Measurements from ENCODE around the gene INTS2.
"Not testable (repeated sequence)": the region's sequence is repeated elsewhere in the genome, so short reads cannot be mapped to it uniquely, and the experiment has no call there.

Gene INTS2

DNA sequence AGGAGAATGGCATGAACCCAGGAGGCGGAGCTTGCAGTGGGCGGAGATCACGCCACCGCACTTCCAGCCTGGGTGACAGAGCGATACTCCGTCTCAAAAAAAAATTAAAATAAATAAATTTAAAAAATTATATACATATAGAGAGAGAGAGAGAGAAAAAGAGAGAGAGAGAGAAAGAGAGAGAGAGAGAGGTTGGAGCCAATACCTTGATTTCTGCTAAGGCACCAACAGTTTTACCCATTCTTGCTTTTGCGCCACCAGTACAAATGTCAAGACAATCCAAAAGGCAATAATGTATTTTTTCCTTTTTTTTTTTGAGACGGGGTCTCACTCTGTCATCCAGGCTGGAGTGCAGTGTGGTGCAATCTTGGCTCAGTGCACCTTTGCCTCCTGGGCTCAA is 81.7 kb downstream of the INTS2 start:
- no peak for DNase-seq

DNA sequence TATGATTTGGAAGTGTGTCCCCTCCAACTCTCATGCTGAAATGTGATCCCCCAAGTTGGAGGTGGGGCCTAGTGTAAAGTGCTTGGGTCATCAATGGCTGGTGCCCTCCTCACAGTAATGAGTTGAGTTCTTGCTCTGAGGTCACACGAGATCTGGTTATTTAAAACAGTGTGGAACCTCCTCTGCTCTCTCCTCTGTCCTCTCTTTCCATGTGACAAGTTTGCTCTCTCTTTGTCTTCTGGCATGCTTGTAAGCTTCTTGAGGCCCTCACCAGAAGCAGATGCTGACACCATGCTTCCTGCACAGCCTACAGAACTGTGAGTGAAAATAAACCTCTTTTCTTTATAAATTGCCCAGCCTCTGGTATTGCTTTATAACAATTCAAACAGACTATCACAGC is 84.3 kb downstream of the INTS2 start:
- no peak for DNase-seq

DNA sequence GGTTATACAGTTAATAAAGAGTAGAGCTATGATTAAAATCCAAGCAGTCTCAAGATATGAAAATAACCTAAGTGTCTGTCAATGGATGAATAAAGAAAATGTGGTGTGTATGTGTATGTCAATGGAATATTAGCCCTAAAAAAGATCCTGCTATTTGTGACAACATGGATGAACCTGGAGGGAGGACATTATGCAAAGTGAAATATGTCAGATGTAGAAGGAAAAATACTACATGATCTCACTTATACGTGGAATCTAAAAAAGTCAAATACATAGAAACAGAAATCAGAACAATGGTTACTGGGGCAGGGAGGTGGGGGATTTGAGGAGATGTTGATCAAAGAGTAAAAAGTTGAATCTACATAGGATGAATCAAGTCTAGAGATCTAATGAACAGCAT is 84.9 kb downstream of the INTS2 start:
- no peak for DNase-seq

DNA sequence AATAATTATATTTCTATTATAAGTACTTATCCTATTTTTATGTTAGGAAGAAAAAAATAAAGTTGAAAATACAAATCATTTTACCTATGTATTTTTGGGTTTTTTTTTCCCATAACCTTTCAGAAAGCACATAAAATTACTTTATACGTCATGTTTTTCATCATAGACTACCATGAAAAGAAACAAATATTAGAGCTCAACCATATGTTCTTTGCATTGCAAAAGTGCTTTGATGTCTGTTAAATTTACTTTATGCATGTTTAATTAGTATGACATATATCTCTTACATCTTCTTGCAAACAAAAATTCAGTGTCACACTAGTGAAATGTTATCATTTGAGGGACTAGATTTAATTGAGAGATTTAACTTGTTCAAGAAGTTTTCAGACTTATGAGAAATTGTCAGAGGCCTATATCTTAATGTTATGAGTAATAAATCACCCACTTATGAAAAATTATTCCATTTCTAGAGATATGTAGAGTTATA is 88.4 kb downstream of the INTS2 start:
- no peak for DNase-seq

DNA sequence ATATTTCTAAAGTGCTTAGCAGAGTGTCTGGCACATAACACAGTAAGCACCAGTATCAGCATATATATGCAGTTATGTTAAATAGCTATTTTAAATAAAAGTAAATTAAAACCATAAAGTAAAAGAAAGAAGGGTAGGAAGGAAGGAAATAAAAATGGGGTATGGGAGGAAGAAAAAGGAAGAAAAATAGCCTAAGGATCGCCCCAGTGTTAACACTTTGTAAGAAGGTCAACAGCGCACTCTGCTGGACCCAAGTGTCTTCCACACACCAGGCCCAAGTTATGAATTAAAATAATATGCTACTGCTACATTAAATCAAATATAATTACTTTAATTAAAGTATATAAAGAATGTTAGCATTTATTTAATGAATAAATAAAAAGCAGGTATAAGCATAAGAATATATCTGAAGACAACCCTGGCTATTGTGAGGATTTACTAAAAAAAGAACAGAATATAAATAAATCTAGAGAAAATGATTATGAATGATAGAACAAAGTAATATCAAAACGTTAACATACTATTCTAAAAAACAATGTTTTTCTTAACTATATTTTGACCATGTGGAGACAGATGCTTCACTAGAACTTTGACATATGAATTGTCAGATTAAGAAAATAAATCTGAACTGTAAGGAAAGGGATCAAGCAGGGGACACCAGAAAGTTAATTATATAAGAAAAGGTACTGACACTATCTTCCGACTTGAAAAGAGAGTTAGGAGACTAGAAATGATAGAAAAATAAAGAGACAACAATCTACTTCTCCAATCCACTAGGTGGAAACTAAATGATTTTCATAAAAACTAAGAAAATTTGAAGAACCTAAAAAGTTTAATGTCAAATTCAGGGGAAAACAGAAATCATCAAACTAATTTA is 90.4 kb downstream of the INTS2 start:
- DNase-seq: no peak

DNA sequence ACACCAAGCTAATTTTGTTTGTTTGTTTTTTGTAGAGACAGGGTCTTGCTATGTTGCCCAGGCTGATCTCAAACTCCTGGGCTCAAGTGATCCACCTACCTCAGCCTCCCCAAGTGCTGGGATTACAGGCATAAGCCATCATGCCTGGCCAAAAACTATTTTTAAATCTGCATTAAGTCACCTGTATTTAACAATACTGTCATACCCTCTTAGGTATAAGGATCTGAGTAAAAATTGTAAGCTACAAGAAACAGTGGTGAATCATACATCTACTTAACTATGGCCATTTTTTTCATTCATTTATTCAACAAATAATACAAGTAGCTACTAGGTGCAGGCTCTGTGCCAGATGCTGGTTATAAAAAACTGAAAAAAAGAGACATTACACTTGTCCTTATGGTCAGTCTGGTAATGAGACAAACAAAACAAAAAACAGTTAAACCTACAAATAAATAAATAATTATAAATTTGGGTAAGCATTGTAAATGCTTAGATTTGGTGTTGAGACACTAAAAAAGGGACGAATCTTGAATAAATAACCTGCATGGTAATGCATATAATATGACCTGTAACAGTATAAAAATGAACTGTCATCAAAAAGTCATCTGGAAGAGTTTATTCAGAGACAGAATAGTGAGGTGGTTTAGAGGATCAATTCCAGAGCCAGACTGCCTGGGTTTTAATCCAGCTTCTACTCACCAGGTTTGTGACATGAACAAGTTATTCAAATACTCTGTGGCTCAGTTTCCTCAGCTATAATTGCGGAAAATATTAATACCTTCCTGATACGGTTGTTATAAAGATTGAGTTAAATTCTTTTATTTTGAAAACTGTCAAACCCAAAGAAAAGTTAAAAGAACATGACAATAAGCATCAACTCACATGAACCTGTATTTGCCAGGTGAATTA is 91.3 kb downstream of the INTS2 start:
- no peak for DNase-seq

DNA sequence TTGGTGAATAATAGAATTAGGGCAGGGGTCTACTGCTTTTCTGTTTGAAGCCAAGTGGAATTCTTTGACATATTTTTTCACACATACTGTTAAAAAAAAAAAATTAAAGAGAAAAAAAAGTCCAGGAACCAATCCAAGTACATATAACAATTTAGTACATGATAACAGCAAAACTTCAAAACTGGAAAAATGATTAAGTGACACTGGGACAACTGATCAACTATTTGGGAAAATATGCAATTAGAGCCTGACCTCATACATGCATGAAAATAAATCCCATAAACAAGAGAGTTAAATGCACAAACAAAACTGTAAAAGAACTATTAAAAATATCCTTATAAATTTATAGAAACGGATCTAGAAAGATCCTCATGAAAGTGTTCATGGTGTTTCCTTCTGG is 92.2 kb downstream of the INTS2 start:
- DNase-seq: no peak

DNA sequence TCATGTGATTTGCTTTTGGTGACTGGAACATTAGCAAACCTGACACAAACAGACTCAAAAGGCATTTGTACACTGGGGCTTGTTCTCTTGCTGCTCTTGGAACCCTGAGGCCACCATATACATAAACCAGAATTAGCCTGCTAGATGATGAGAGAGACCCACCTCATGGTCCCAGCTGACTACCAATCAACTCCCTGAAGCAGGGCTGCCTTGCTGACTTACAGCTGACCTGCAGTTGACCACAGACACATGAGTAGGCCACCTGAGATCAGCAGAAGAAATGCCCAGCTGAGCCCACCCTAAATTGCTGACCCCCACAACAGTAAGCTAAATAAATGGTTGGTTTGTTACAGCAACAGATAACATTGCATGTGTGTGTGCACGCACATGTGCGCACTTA is 93.2 kb downstream of the INTS2 start:
- DNase-seq: no peak

DNA sequence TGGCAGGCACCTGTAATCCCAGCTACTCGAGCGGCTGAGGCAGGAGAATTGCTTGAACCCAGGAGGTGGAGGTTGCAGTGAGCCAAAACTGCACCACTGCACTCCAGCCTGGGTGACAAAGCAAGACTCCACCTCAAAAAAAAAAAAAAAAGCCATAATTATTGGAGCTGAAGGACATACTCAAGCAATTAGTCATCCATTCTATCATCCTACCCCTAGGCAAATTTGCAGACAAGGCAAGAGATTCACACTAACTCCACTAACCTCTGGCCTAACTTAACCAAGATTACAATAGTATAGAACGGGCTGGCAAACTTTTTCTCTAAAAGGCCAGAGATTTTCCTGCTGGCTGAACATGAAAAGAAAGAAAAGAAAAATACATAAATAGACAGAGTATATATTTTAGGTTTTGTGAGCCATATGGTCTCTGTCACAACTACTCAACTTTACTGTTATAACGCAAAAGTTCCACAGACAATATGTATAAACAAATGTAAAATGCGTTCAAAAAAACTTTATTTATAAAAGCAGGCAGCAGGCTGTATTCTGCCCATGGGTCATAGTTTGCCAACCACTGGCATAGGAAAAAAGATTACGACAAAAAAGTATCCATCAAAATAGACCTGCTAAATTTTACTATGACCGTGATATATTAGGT is 94.1 kb downstream of the INTS2 start:
- DNase-seq: no peak

DNA sequence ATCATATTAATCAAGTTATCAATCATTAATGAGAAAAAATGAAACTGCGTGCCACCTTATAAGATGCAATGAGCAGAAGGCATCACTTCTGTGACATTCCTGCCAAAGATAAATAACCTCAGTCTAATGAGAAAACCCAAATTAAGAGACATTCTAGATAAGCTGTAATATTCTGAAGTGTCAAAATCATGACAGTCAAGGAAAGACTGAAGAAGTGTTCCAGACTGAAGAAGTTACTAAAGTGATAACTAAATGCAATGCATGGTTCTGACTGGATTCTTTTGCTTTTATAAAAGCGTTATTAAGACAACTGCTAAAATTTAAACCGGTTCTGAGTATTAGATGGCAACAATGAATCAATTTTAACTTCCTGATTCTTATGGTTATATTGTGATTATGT is 95.3 kb downstream of the INTS2 start:
- DNase-seq: no peak

DNA sequence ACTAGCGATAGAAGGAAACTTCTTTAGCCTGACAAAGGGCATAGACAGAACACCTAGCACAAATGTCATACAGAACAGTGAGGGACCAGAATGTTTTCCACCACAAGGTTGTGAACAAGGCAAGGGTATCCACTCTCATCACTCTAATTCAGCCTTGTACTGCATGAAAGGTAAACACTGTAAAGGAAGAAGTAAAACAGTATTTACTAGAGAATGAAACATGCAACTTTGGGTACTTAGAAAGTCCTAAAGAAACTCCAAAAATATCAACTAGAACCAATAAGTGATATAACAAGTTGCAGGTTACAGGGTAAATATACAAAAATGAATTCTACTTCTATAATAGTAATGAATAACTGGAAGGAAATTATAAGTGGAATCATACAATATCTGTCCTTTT is 96.7 kb downstream of the INTS2 start:
- DNase-seq: no peak

DNA sequence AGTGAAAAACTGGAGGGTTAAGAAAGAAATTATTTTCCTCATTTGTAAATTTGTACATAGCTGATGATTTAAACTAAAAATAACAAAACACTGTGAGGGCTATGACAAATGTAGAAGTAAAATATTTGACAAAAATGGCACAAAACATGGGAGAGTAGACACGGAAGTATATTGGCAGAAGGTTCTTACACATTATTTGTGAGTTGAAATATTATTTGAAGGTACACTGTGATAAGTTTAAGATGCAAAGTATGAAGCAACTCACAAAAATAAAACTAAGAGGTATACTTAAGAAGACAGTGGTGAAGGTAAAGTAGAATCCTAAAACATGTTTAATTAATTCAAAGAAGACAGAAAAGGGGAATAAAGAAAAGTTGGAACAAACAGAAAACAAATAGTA is 99.1 kb downstream of the INTS2 start:
- DNase-seq: no peak

DNA sequence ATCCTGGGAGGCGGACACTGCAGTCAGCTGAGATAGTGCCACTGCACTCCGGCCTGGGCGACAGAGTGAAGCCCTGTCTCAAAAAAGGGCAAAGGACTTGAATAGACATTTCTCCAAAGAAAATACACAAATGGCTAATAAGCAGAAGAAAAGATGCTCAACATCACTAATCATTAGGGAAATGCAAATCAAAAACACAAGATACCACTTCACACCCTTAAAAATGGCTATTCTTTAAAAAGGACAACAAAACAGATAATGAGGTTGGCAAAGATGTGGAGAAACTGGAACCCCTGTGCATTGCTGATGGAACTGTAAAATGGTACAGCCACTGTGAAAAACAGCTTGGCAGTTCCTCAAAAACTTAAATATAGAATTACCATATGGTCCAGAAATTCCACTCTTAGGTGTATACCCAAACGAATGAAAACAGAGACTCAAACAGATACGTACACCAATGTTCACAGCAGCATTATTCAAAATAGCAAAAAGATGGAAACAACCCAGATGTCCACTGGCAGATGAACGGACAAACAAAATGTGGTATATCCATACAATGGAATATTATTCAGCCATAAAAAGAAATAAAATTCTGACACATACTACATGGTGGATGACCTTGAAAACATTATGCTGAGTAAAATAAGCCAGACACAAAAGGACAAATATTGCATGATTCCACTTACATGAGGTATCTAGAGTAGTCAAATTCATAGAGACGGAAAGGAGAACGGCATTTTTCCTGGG is 100.0 kb downstream of the INTS2 start:
- DNase-seq: no peak

DNA sequence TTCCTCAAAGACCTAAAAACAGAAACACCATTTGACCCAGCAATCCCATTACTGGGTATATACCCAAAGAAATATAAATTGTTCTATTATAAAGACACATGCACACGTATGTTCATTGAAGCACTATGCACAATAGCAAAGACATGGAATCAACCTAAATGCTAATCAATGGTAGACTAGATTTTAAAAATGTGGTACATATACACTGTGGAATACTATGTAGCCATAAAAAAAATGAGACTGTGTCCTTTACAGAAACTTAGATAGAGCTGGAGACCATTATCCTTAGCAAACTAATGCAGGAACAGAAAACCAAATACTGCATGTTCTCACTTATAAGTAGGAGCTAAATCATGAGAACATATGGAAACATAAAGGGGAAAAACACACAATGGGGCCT is 100.9 kb downstream of the INTS2 start:
- not testable (repeated sequence) for DNase-seq

DNA sequence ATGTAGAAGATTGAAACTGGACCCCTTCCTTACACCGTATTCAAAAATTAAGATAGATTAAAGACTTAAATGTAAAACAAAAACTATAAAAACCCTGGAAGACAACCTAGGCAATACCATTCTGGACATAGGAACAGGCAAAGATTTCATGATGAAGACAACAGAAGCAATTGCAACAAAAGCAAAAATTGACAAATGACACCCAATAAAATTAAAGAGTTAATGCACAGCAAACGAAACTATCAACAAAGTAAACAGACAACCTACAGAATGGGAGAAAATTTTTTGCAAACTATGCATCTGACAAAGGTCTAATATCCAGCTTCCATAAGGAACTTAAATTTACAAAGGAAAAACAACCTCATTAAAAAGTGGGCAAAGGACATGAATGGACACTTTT is 101.6 kb downstream of the INTS2 start:
- DNase-seq: not testable (repeated sequence)

DNA sequence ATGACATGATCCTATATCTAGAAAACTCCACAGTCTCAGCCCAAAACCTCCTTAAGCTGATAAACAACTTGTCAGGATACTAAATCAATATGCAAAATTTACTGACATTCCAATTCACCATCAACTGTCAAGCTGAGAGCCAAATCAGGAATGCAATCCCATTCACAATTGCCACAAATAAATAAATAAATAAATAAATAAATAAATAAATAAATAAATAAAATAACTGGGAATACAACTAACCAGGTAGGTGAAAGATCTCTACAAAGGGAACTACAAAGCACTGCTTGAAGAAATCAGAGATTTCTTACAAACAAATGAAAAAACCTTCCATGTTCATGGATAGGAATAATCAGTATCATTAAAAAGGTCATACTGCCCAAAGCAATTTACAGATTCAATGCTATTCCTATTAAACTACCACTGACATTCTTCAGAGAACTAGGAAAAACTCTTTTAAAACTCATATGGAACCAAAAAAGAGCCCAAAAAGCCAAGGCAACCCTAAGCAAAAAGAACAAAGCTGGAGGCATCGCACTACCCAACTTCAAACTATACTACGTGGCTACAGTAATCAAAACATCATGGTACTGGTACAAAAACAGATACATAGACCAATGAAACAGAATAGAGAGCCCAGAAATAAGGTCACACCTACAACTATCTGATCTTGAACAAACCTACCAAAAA is 102.2 kb downstream of the INTS2 start:
- no peak for DNase-seq

DNA sequence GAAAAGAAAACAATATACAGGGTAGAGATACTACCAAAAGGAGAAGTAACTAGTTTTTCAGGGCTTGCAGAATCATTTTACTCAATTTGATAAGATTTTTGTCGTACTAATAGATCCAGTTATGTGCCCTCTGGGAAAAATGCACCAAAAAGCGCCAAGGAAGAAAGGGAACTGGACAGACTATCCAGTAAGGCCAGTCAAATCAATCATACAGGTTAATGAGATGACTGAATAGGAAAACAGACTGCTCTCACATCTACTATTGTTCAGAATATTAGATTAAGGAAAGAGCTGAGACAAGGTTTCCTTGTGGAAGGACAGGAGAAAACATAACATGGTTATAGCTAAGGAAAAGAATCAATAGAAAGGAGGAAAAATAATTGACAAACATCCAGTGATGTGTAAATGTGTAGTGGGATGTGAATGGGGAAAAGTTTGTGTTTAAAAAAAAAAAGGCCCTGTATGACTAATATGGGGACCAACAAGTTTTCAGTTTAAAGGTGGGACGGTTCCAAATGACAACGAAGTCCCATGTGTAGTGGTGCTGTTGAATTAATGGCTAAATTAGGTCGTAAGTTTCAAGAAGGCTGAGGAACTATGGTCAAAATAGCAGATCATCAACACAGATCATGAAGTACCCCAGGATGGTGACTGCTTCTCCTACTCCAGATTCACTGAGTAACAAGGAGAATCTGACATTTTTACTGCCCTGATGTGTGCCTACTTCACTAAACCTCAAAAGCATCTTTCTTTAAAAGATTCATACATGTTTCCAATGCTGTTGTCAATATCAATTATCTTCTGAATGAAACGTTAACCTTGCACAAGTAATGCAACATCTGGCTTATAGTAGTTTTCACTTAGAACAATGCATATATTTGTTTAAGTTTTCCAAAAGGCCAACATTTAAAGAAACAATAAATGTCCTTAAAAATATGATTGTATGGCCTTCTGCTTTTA is 105.2 kb downstream of the INTS2 start:
- no peak for DNase-seq

DNA sequence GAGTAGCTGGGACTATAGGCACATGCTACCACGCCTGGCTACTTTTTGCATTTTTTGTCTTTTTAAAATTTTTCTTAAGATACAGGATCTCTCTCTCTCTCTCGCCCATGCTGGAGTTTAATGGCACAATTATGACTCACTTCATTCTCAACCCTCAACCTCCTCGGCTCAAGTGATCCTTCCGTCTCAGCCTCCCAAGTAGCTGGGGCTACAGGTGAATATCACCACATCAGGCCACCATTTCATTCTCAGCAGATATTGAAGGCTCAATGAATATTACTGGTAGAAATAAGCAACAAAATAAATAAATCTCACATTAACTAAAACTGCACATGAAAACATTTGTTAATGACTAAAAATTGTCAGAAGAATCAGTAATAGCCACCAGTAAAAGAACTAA is 106.1 kb downstream of the INTS2 start:
- DNase-seq: no peak

DNA sequence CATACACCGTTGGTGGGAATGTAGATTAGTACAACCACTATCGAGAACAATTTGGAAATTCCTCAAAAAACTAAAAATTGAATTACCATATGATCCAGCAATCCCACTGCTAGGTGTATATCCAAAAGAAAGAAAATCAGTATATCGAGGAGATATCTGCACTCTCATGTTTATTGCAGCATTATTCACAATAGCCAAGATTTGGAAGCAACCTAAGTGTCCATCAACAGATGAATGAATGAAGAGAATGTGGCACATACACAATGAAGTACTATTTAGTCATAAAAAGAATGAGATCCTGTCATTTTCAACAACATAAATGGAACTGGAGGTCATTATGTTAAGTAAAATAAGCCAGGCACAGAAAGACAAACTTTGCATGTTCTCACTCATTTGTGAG is 108.5 kb downstream of the INTS2 start:
- DNase-seq: not testable (repeated sequence)

DNA sequence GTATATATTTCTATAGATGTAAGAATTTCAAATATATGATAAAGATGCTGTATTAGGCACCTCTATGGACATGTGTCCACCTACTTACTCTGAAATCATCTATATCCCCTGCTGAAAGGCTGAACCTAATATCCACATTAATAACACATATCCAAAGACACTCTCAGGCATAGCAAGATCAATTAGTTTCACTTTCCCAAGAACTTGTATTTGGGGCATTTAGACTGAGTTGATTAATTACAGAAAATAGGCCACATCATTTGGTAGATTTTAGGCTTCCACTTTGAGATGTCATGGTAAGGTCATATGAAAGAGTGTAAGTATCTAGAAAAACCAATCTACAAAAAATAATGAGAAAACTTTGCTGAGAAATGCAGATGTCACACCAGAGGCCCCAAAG is 109.6 kb downstream of the INTS2 start:
- DNase-seq: no peak

DNA sequence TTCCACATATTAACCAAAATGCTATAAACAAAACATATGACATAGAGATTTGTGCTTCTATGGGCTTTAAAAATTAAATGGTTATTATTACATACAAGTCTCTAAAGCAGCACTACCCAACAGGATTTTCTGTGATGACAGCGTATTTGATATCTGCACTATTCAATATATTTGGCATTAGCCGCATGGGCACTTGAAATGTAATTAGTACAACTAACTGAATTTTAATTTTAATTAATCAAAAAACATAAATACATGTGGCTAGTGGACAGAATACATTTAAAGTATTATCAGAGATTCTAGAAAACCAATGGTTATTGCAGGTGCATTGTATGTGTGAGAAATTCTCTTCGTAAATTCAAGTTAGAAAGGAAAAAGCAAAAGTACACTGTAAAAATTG is 110.3 kb downstream of the INTS2 start:
- DNase-seq: no peak

Data from cortex of kidney (tissue), 1 donor.